ENCODE measurements around the gene PCCA. TPM values are rescaled to one million over a fixed set of nuclear protein-coding genes. Genes with fewer than 3 reads are reported as not detected.

The PCCA gene
- total RNA-seq, 1 experiment from 2014 or later = 16.2 TPM

- DNase-seq (ENCODE audit: low read depth) = no peak
Observed at GRCh38 chr13:100461309-100462030, 372.6 kb downstream of the PCCA start.

- DNase-seq (ENCODE audit: low read depth) = no peak
Observed at GRCh38 chr13:100464006-100464405, 375.1 kb downstream of the PCCA start.

- DNase-seq (ENCODE audit: low read depth) = no peak
Observed at GRCh38 chr13:100465558-100465957, 376.7 kb downstream of the PCCA start.

DNA sequence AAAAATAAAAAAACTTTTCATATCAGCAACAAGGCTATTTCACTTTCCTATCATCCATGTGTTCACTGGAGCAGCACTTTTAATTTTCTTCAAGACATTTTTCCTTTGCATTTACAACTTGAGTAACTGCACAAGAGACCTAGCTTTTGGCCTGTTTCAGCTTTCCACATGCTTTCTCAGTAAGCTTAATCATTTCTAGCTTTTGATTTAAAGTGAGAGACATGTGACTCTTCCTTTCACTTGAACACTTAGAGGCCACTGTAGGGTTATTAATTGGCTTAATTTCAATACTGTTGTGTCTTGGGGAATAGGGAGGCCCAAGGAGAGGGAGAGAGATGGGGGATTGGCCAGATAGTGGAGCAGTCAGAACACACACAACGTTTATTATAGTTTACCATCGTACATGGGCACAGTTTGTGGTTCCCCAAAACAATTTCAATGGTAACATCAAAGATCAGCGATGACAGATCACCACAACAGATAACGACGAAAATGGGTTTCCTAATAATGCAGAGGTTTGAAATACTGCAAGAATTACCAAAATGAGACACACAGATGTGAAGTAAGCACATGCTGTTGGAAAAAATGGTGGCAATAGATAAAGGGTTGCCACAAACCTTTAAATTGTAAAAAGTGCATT is 382.1 kb downstream of the PCCA start:
- DNase-seq (ENCODE audit: low read depth) = no peak

- no peak for DNase-seq (ENCODE audit: low read depth)
Observed at GRCh38 chr13:100473087-100473486, 384.2 kb downstream of the PCCA start.

GRCh38 chr13:100473501-100474044 is 384.7 kb downstream of the PCCA start:
- no peak for DNase-seq (ENCODE audit: low read depth)

DNA sequence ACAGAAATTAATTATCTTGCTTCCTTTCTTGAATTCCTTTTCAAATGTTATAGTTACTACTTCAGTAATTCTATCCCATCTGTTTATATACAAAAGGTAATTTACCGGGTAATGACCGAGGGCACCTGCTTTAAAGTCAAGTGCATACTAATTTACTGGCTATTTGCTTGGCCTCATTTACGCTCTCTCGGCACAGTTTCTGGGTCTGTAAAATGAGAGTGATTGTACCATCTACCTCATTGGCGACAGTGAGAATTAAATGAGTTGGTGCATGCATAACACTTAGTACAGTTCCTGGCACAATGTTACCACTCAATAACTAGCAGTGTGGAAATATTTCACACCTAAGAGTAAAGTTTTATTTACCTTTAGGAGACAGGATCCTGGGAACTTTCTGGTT is 388.1 kb downstream of the PCCA start:
- no peak for DNase-seq (ENCODE audit: low read depth)

GRCh38 chr13:100478107-100478809 is 389.4 kb downstream of the PCCA start:
- no peak for DNase-seq (ENCODE audit: low read depth)

DNA sequence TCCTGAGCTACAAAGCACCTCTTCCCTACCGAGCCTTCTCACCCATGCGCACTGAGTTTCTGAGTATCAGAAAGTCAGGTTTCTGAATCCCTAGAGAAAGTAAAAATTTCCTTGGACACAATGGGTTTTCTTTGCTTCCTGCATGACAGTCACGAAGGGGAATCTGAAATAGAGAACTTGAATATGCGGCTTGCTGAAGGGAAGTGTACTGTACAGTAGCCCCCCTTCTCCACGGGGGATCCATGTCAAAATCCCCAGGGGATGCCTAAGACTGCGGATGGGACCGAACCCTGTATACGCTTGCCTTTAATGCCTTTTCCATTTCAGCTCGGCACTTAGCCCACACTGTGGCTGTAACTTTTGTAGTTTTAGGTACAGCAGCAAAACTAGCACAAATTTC is 391.8 kb downstream of the PCCA start:
- DNase-seq (ENCODE audit: low read depth) = no peak

- DNase-seq (ENCODE audit: low read depth) = no peak
Observed at GRCh38 chr13:100483139-100483538, 394.2 kb downstream of the PCCA start.

GRCh38 chr13:100483841-100484381 is 395.0 kb downstream of the PCCA start:
- DNase-seq (ENCODE audit: low read depth) = peak; percentile 5

GRCh38 chr13:100484702-100485101 is 395.8 kb downstream of the PCCA start:
- peak; percentile 5 for DNase-seq (ENCODE audit: low read depth)

DNA sequence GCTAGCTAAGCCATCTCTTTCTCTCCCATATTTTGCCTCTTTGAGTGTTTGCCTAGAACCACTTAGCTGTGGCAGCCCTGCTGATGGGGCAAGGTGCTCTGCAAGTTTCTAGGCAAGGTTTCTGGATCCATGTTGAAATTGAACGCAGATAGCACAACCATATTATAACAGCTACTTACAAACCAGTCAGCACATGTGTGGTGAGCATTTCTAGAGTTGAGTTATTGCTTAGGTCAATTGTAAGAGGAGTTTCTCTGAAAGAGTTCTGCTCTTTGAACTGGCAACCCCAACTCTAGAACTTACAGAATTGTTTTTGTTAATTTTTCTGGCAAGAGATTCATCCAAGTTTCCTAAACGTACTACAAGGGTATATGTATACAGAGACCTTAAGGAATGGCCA is 396.4 kb downstream of the PCCA start:
- no peak for DNase-seq (ENCODE audit: low read depth)

DNA sequence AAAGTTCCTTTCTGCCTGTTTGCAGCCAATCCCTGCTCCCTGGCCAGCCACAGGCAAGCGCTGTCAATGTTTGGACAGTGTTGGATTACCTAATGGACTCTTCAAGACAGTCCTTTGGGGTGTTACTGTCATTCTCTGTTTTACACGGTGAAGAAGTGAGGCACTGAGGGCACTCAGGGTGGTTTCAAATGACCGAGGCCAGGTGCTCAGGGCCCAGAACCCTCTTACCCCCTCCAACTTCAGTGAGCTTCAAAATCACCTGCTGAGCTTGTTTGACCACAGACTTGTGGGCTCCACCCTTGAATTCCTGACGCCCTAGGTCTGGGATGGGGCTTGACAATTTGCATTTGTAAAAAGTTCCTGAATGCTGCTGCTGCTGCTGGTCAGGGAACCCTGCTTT is 401.8 kb downstream of the PCCA start:
- no peak for DNase-seq (ENCODE audit: low read depth)

GRCh38 chr13:100491164-100491842 is 402.4 kb downstream of the PCCA start:
- peak; percentile 73 for DNase-seq (ENCODE audit: low read depth)

DNA sequence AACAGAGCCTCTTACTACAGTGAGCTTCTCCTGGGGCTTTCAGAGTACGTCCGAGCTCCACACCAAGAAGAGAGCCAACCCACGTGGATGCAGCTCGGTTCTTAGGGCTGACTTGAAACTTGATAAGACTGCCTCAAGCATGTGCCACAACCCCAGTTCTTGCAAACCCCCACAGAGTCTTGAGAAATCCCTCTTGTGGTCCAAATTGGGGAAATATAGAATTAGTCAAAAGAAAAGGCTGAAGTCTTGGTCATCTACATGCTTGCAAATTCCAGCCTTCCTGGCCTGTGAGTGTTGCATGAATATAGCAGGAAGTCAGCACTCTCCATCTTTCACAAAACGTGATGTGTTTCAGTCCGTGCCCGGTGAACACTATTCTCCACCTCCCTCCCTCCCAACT is 404.5 kb downstream of the PCCA start:
- DNase-seq (ENCODE audit: low read depth) = no peak

- no peak for DNase-seq (ENCODE audit: low read depth)
Observed at GRCh38 chr13:100495455-100495854, 406.6 kb downstream of the PCCA start.

GRCh38 chr13:100497389-100497788 is 408.5 kb downstream of the PCCA start:
- peak; percentile 25 for DNase-seq (ENCODE audit: low read depth)

DNA sequence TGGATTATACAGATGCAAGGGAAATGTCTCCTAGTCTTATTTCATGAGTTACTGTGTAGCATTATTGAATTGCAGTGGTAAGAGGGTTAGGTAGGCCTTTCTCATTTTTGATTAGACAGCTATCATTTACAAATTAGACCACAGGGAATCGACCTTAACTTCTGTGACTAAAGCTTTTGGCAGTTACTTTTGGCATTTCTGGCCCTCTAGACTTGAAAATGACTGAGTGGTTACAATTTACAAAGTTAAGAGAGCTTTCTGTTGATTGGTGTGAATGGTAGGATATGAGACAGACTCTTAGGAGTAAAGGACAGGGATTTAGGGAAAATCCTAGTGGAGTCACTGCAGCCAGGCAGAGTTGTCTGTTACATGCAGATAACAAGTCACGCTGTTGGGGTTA is 413.6 kb downstream of the PCCA start:
- no peak for DNase-seq (ENCODE audit: low read depth)

DNA sequence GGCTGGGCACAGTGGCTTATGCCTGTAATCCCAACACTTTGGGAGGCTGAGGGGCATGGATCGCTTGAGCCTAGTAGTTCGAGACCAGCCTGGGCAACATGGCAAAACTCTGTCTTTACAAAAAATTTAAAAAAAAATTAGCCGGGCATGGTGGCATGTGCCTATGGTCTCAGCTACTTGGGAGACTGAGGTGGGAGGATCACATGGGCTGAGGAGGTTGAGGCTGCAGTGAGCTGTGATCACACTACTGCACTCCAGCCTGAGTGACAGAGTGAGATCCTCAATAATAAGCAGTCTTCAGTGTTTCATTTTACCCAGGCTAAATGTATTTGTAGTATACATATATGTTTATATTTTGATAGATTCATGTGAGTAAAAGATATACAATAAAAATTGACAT is 414.7 kb downstream of the PCCA start:
- no peak for DNase-seq (ENCODE audit: low read depth)

- no peak for DNase-seq (ENCODE audit: low read depth)
Observed at GRCh38 chr13:100506154-100506553, 417.3 kb downstream of the PCCA start.
